NB4 (cell line): ENCODE data around the gene OPCML.

Source experiments
- POLR2A ChIP-seq: IDR thresholded peaks from 2 replicates; pipeline ENCODE4 v1.6.1; 2011; ENCODE audit warnings: mild to moderate bottlenecking; ENCODE audit not compliant: insufficient read length; ENCODE audit errors: extremely low read depth
- TF ChIP-seq, protein P1 (sequence below): IDR thresholded peaks from one replicate; pipeline ENCODE4 v1.5.1; 2012; ENCODE audit warnings: low read depth, low read length

DNA sequence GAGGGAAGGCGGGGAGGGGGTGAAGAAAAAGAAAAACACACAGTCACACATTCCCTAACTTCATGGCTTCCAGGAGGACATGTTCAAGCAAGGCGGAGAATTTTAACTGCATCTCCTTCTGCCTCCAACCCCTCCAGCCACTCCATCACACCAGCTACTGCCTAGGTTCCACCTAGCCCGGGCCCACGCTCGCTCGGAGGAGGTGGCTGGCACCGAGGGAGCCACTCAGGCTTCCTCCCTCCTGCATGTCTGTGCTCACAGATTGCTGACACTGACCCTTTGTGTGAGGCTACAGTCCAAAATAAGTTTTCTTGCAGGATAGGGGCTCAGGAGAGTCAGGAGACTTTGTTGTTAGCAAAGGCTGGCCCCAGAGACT lies 9.4 kb upstream of the OPCML start:
- TF ChIP-seq, protein P1, sequence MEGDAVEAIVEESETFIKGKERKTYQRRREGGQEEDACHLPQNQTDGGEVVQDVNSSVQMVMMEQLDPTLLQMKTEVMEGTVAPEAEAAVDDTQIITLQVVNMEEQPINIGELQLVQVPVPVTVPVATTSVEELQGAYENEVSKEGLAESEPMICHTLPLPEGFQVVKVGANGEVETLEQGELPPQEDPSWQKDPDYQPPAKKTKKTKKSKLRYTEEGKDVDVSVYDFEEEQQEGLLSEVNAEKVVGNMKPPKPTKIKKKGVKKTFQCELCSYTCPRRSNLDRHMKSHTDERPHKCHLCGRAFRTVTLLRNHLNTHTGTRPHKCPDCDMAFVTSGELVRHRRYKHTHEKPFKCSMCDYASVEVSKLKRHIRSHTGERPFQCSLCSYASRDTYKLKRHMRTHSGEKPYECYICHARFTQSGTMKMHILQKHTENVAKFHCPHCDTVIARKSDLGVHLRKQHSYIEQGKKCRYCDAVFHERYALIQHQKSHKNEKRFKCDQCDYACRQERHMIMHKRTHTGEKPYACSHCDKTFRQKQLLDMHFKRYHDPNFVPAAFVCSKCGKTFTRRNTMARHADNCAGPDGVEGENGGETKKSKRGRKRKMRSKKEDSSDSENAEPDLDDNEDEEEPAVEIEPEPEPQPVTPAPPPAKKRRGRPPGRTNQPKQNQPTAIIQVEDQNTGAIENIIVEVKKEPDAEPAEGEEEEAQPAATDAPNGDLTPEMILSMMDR = no peak
- TF ChIP-seq POLR2A = no peak
